NCI-H187 treated with DMSO at 0.1 percent for 48 hours (cell line): ENCODE measurements around the gene PRPS1.
"Not testable (repeated sequence)": the region's sequence is repeated elsewhere in the genome, so short reads cannot be mapped to it uniquely, and the experiment has no call there.

ENCODE experiments used
- DNase-seq: peaks from one replicate; lab custom pipeline; 2025; lab: John Stamatoyannopoulos, UW

PRPS1 gene

DNA sequence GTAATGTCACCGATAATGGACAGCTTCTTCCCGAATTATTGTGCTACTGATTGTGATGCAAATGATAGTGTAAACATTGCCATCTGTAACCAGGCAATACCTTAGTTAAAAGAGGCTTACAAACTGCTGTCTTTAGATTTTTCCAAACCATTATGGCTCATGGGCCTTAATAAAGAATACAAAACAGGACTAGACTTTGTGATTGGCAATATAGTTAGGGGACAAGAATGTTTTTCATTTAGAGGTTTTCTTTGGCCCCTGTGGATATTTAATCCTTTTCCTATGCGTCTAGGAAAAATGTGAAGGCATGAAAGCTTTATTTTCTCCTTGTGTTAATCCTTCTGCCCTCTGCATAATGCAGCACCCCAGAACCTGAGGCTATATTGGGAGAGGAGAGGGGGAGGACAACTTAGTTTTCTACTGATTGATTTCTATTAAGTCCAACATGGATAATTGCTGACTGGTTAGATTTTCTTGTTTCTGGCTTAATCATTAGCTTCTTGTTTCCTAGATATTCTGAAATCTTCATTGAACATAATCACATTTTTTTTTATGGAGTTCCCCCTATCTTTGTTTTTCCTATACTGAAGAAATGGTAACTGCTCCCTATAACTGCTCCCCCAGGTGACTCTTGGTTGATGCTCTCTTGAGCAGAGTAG, 1.9 kb downstream of the PRPS1 start:
- DNase-seq = no peak

GRCh38 chrX:107632346-107632745, 4.0 kb downstream of the PRPS1 start:
- no peak for DNase-seq

DNA sequence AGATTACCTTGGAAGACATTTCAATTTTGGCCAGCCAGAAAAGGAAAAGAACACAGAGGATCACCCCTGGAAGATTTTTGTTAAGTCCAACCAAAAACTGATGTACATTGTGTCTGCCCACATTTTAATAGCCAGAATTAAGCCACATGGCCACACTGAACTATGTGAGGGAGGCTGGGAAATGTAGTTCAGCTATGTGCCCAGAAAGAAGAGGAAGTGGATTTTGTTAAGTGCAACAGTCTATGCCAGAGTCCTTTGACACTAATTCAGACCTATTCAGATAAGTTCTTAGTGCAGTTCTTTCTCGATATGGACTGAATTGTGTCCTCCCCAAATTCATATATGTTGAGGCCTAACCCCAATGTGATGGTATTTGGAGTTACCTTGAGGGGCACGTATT, 18.4 kb downstream of the PRPS1 start:
- DNase-seq = no peak

DNA sequence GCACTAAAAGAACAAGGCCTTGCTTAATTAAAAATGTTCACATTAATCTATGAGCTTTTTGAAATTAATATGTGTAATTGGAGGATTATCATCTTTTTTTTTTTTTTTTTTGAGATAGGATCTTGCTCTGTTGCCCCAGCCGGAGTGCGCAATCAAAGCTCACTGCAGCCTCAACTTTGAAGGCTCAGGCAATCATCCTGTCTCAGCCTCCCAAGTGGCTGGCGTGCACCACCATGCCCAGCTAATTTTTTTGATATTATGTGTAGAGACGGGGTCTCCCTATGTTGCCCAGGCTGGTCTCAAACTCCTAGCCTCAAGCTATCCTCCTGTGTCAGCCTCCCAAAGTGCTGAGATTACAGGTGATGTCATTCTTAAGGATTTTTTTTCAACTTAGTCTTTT, 20.0 kb downstream of the PRPS1 start:
- no peak for DNase-seq

DNA sequence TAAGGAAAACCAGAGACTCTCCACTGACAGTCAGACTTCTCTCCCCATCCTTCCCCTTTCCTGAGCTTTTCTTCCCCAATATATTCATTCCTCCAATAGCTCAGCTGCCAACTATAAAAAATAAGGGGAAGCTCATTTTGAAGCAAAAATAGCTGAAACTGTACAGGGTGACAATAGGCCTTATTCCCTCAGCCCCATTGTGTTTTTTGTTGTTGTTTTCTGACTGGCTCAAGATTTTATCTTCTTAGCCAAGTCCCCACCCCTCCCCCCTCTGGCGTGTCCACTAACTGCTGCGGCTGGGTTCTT, 26.2 kb downstream of the PRPS1 start:
- no peak for DNase-seq

GRCh38 chrX:107654872-107655761, 26.8 kb downstream of the PRPS1 start:
- DNase-seq = no peak

DNA sequence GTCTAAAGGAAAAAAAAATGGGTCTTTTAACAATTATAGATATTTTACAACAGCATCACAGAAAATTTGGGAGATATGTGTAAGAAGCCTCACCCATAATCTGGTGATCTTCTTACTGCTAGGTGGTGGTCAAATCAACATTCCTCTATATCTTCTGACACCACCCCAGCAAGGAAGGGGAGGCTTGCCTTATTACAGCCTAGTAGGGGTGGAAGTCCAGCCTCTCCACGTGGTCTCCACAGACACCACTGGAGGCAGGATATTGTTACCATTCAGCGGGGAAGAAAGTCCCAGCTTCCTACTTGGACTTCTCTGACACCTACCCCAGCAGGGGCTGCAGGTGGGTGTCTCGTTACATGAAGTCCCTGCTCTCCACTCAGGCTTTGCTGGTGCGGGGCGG, 28.7 kb downstream of the PRPS1 start:
- DNase-seq = no peak

DNA sequence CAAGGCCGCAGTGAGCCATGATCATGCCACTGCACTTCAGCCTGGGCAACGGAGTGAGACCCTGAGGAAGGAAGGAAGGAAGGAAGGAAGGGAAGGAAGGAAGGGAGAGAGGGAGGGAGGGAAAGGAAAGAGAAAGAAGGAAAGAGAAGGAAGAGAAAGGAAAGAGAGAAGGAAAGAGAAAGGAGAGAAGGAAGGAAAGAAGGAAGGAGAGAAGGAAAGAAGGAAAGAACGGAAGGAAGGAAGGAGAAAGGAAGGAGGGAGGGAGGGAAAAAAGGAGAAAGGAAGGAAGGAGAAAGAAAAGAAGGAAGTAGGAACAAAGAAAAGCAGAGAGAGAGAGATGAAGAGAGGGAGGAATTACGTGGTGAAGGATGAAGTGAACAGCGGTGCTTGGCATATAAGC, 30.4 kb downstream of the PRPS1 start:
- DNase-seq = no peak

DNA sequence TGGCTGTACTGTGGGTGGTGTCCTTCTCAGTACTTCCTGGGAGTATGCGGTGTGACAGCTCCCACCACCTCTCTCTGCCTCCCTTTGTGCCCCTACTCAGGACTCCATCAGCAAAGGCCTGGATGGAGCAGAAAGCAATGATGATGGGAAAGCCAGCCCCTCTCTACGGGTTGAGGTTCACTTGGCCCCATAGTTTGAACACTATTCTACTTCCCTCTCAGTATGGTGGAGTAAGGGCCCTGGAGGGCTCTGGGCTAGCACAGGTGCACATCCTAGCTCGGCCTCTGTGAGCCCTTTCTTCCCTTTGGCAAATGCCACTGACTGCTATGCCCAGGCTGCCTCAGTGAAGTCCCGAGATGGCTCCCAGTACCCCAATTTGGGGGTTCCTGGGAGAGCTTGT, 31.0 kb downstream of the PRPS1 start:
- DNase-seq = no peak

DNA sequence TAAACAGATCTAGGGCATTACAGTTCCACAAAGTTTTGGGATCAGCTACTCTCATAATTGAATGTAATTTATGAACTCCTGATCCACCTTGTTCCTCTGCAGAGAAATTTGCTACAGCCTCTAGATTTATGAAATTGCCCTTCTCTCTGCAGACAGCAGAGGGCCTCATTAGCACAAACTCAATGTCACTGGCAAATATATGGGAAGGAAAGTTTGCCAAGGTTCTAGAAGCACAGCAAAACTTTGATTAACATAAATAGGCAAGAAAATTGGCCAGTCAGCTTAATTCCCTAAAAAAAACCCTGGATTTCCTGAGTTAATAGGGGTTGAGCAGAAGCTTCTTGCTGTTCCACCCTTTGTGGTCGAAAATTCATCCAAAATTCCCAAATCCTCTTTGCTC, 31.5 kb downstream of the PRPS1 start:
- DNase-seq = no peak

DNA sequence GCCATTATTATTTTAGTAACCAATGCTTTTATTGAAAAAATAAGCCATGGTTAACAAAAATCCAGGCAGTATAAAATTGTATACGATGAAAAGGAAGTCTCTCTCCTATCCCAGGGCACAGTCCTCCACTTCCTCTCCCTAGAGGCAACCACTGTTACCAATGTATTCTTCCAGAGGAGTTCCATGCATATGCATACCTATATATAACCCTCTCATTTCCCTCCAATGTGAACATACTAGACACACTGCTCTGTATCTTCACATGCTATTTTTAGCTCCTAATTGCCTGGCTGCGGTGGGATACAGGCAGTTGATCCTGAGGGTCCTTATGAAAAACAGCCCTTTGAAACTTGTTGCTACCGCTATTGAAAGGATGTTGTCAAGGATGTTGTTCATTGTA, 33.8 kb downstream of the PRPS1 start:
- DNase-seq = no peak

GRCh38 chrX:107662824-107663223, 34.5 kb downstream of the PRPS1 start:
- DNase-seq = no peak

GRCh38 chrX:107666931-107667330, 38.6 kb downstream of the PRPS1 start:
- DNase-seq = no peak

DNA sequence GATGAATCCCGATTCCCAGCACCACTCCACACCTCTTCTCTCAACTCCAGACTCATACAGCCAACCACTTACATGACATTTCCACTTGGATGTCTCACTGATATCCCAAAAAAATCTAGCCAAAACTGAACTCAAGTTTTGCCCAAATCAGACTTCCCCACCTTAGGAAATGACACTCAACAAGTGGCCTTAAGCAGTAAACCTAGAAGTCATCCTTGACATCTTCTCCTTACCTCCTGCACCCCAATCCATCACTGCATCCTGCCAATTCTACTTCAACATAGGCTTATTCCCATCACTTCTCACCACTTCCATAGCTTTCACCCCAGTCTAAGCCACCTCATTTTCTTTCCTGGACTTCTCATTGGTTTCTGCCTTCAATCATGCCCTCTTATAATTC, 39.1 kb downstream of the PRPS1 start:
- DNase-seq = no peak

GRCh38 chrX:107668710-107669109, 40.4 kb downstream of the PRPS1 start:
- DNase-seq = not testable (repeated sequence)

DNA sequence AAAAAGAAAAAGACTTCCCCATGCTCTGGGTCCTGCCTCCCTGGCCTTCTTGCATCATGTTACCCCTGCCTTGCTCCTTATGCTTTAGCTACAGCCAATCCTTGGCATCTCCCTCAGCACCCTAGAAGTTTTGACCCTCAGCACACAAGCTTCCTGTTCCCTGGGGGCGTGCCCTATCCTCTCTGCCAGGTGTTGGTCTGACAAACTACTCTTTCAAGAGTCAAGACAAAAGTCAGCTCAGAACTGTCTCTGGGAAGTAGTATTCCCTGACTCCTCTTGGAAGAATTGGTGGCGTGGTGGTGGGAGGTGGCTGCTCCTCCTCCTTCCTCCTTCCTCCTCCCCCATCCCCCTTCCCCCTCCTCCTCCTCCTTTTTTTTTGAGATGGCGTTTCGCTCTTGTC, 41.0 kb downstream of the PRPS1 start:
- DNase-seq = no peak

DNA sequence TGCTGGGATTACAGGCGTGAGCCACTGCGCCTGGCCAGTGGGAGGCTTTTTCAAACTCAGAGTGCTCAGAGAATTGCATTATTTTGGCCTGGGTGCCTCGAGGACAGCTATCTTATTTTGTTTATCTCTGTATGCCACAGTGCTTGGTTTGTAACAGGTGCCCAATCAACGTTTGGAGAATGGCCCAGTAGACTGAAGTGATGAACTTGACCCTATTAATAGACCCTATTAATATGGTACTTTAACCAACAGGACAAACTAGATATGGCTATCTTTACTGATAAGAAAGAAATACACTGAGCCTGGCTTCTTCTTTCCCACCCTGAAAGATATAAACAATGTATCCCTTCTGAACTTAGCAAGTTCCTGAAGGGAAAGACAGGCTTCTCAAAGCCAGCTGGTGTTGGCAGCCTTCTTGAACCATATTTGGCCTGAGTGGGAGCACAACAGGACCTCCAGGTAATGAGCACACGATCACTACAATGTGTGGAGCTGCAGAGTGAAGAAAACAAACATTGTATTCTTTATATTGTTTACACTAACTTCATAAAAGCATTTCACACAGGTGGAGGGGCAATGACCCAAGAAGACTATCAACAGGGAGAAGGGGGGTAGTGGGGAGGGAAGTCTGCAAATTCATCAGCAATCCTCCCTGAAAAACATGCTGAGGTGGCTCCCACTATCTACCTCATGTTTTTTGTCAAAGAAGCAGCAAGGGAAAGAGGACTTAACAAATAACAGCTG, 41.7 kb downstream of the PRPS1 start:
- no peak for DNase-seq

GRCh38 chrX:107671256-107671655, 42.9 kb downstream of the PRPS1 start:
- not testable (repeated sequence) for DNase-seq

- DNase-seq = no peak
Observed at GRCh38 chrX:107672955-107673378, 44.7 kb downstream of the PRPS1 start.

DNA sequence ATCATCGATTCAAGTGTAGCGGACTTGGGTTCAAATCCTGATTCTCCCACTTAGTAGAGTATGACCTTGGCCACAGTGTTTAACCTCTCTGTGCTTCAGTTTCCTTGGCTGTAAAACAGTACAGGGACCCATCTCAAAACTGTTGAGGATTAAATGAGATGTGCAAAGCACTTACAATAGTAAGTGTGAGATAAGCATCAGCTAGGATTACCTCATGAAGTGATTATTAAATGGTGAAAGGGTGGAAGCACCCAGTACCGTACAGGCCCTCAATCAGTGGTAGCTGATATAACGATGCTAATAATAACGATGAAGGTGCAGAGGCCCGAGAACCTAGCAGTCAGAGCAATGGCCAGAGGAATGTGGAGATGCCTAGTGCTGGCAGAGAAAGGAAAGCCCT, 45.1 kb downstream of the PRPS1 start:
- no peak for DNase-seq

DNA sequence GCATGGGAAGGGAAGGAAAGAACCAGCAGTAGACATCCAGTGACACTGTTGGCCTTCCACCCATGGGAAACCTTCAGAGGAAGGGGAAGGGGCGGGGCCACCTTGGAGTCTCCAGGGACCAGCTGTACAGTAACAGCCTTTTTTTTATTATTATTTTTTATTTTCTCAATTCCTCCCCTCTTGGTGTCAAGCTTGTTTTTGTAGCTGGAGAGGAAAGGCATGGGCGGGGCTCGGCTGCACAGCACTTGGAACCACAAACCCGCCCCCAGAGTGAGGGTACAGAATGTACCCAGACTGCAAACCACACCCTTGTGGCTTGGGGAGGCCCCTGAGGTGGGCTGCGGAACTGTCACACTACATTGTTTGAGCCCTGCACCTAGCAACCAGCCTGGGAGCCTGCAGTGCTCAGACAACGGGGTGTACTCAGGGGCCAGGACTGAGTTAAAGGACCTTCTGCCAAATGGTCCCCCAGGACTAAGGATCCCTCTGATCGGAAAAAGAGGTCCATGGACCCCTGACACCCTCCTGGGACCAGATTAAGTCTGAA, 45.7 kb downstream of the PRPS1 start:
- DNase-seq = no peak

- no peak for DNase-seq
Observed at GRCh38 chrX:107674480-107675364, 46.4 kb downstream of the PRPS1 start.
